Measurements from ENCODE around the gene THEM4.

DNA sequence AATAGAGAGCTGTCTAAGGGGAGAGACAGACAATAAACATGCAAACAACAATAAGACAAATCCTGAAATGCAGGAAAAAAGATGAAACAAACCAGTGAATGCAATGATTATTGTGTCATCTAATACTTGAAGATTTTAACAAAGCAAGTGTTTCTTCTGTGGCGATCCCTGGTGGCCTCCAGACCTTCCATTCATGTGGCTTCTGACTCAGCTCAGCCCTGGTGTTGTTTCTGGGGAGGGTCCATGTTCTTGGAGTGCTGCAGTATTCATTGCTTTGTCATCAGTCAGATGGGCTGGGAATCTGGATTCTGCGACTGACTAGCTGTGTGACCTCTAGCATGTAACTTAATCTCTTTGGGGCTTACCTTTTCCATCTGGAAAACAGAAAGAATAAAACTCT, 68.2 kb downstream of the THEM4 start:
- TF ChIP-seq TAF1 (IDR thresholded peaks at IDR 0.05; ENCODE audit: low read depth, low read length) (no peak), EZH2 (IDR thresholded peaks at IDR 0.05; ENCODE audit: low read depth, low read length, severe bottlenecking) (no peak), RFX5 (IDR thresholded peaks at IDR 0.05; ENCODE audit: borderline replicate concordance, low read depth, low read length) (no peak), RBBP5 (IDR thresholded peaks at IDR 0.05; ENCODE audit: borderline replicate concordance, low read depth, low read length) (no peak), NRF1 (IDR thresholded peaks at IDR 0.05; ENCODE audit: low read depth, low read length) (no peak), CHD1 (IDR thresholded peaks at IDR 0.05; ENCODE audit: low read depth, low read length) (no peak)
- TF ChIP-seq, protein P1, sequence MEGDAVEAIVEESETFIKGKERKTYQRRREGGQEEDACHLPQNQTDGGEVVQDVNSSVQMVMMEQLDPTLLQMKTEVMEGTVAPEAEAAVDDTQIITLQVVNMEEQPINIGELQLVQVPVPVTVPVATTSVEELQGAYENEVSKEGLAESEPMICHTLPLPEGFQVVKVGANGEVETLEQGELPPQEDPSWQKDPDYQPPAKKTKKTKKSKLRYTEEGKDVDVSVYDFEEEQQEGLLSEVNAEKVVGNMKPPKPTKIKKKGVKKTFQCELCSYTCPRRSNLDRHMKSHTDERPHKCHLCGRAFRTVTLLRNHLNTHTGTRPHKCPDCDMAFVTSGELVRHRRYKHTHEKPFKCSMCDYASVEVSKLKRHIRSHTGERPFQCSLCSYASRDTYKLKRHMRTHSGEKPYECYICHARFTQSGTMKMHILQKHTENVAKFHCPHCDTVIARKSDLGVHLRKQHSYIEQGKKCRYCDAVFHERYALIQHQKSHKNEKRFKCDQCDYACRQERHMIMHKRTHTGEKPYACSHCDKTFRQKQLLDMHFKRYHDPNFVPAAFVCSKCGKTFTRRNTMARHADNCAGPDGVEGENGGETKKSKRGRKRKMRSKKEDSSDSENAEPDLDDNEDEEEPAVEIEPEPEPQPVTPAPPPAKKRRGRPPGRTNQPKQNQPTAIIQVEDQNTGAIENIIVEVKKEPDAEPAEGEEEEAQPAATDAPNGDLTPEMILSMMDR (IDR thresholded peaks at IDR 0.05; ENCODE audit: control extremely low read depth in 1 of 3, insufficient read depth in 1 of 3, low read depth in 1 of 3, low read length in 3 of 3): no peak
